ENCODE data around the gene TMED8.

GRCh38 chr14:77372304-77372841 is 4.5 kb downstream of the TMED8 start:
- TF ChIP-seq ZNF777 (CRISPR knock-in tag; IDR thresholded peaks at IDR 0.05): no peak
- TF ChIP-seq HNRNPL (IDR thresholded peaks at IDR 0.05; ENCODE audit: low read depth, low read length): no peak
- no peak for TF ChIP-seq MAZ (IDR thresholded peaks at IDR 0.05; ENCODE audit: borderline replicate concordance, low read depth, low read length)
- no peak for TF ChIP-seq MAZ (CRISPR knock-in tag; IDR thresholded peaks at IDR 0.05; ENCODE audit: low read depth)
- TF ChIP-seq HDAC2 (CRISPR knock-in tag; IDR thresholded peaks at IDR 0.05): no peak
- no peak for TF ChIP-seq KLF16 (CRISPR knock-in tag; IDR thresholded peaks at IDR 0.05)
- no peak for TF ChIP-seq ZNF282 (IDR thresholded peaks at IDR 0.05; ENCODE audit: partially characterized antibody)
- no peak for TF ChIP-seq ETS1 (CRISPR knock-in tag; IDR thresholded peaks at IDR 0.05)
- TF ChIP-seq EZH2 (conservative IDR thresholded peaks at IDR 0.05; ENCODE audit: low read depth, low read length): no peak
- no peak for TF ChIP-seq ZNF468 (CRISPR knock-in tag; IDR thresholded peaks at IDR 0.05)
- no peak for TF ChIP-seq SMC3 (IDR thresholded peaks at IDR 0.05; ENCODE audit: low read length)
- no peak for TF ChIP-seq SRF (IDR thresholded peaks at IDR 0.05; ENCODE audit: low read depth, low read length)
- no peak for TF ChIP-seq JUND (CRISPR knock-in tag; IDR thresholded peaks at IDR 0.05)
